Astrocyte of the cerebellum (primary cell): ENCODE data around the gene PKP4.

Source experiments
- DNase-seq: peaks from one replicate; pipeline ENCODE4 v3.0.0-alpha.2; 2011; ENCODE audit warnings: low read depth
- H3K4me3 ChIP-seq: 2 replicates; pipeline ENCODE4 v1.5.1; 2011; ENCODE audit warnings: mild to moderate bottlenecking, low read depth, low read length, moderate library complexity
- in situ Hi-C: cut with HindIII; loops from 2 replicates; pipeline ENCODE4 v1.10.0; 2017; ENCODE audit warnings: low sequenced_read_pairs
- TF ChIP-seq, protein P1 (sequence below): IDR thresholded peaks from 2 replicates; pipeline ENCODE4 v1.5.1; 2012; ENCODE audit warnings: low read length, low read depth, moderate library complexity, mild to moderate bottlenecking; ENCODE audit errors: missing control alignments

PKP4 gene

DNA sequence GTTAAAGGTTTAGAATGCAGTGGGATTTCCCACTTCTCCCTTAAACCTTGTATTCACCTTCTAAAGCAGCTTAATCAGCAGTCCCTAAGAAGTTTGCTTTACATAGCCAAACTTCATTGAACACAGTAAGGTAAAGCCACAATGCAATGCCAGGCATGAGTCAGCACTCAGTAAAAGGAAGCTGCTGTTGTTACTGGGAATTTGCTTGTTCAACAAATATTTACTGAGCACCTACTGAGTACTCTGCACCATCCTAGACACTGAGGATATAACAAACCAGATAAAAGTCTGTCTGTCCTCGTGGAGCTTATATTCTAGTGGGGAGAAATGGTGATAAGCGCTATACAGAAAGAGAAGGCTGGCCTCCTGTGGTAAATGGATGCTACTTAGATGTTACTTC is 162.7 kb downstream of the PKP4 start:
- peak; percentile 39 for DNase-seq
- TF ChIP-seq, protein P1, sequence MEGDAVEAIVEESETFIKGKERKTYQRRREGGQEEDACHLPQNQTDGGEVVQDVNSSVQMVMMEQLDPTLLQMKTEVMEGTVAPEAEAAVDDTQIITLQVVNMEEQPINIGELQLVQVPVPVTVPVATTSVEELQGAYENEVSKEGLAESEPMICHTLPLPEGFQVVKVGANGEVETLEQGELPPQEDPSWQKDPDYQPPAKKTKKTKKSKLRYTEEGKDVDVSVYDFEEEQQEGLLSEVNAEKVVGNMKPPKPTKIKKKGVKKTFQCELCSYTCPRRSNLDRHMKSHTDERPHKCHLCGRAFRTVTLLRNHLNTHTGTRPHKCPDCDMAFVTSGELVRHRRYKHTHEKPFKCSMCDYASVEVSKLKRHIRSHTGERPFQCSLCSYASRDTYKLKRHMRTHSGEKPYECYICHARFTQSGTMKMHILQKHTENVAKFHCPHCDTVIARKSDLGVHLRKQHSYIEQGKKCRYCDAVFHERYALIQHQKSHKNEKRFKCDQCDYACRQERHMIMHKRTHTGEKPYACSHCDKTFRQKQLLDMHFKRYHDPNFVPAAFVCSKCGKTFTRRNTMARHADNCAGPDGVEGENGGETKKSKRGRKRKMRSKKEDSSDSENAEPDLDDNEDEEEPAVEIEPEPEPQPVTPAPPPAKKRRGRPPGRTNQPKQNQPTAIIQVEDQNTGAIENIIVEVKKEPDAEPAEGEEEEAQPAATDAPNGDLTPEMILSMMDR: no peak
- no peak overlapping the region for H3K4me3 ChIP-seq
- in situ Hi-C loops: no loop called here

DNA sequence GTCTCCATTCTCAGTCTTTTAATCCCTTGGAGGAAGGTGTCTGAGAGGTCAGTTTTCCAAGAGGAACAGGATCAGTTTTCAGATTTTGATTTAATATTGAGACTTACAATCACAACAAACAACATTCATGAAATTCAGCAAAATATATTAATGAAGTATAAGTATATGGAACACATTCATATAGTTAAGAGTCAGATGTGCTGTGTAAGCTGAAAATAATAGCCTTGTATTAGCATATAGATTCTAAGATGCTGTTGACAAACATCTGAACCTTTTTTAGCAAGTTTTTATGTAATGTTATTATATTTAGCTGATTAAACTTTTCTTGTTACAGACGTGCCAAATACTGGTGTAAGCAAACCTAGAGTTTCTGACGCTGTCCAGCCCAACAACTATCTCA is 163.9 kb downstream of the PKP4 start:
- H3K4me3 ChIP-seq: no peak overlapping the region
- DNase-seq: no peak
- TF ChIP-seq, protein P1: no peak
- in situ Hi-C loops: no loop called here

DNA sequence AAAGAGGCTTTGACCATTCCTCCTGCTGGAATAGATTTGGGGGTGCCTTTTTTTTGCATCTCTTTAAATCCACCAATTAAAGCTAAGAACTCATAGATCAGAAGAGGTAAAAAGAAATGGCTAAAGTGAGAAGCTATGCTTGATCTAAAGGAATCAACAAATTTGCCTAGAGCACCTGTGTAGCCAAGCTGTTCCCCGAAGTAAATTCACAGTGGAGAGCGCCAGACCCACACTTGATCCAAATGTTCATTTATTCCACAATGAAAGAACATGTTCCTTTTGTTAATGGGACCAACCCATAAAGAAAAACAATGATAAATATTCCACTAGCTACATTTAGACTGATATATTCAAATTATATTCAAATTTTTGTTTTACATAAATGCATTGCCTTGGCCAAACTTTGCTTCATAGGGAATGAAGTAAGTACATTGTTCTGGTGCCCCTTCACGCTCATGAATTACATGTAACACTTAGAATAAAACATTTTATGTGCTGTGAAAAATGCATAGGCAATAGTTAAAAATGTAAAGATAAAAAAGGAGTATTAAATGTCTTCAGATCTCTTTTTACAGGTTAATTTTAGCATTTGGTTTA is 167.4 kb downstream of the PKP4 start:
- TF ChIP-seq, protein P1: no peak
- in situ Hi-C loops: no loop called here
- no peak for DNase-seq
- H3K4me3 ChIP-seq: no peak overlapping the region

DNA sequence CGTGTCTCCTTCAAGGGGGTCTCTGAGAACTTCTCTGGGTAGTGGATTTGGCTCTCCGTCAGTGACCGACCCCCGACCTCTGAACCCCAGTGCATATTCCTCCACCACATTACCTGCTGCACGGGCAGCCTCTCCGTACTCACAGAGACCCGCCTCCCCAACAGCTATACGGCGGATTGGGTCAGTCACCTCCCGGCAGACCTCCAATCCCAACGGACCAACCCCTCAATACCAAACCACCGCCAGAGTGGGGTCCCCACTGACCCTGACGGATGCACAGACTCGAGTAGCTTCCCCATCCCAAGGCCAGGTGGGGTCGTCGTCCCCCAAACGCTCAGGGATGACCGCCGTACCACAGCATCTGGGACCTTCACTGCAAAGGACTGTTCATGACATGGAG is 168.2 kb downstream of the PKP4 start:
- DNase-seq: no peak
- TF ChIP-seq, protein P1: no peak
- no peak overlapping the region for H3K4me3 ChIP-seq
- in situ Hi-C loops: no loop called here

DNA sequence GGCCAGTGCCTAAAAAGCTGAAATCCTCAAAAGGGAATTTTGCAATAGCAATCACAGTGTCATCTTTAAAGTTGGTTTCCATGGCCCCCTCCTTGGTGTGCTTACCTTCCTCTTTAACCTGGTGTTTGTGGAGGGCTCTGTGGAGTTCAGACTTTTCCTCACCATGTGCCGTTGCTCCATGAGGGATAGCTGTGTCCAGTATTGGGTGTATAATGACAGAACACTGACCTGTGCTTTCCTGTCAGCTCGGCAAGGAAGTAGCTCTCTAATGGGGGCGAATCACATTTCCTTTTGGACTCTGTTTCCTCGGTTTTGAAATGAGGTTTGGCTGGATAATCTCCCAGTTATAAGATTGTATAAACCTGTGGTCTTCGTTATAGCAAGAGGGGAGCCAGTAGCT is 172.4 kb downstream of the PKP4 start:
- TF ChIP-seq, protein P1: no peak
- H3K4me3 ChIP-seq: no peak overlapping the region
- DNase-seq: no peak
- in situ Hi-C loops: no loop called here

DNA sequence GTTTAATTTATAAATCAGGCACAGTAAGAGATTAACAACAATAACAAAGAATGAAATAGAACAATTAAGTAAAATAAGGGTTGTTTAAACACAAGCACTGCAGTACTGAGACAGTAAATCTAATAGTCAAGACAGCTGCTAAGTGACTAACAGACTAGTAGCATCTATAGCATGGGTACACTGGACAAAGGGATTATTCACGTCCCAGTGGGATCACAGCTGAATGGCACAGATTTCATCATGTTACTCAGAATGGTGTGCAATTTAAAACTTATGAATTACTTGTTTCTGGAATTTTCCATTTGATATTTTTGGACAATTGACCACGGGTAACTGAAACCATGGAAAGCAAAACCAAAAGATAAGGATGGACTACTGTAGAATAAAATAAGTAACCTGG is 176.5 kb downstream of the PKP4 start:
- DNase-seq: no peak
- no peak overlapping the region for H3K4me3 ChIP-seq
- in situ Hi-C loops: no loop called here
- TF ChIP-seq, protein P1: no peak

DNA sequence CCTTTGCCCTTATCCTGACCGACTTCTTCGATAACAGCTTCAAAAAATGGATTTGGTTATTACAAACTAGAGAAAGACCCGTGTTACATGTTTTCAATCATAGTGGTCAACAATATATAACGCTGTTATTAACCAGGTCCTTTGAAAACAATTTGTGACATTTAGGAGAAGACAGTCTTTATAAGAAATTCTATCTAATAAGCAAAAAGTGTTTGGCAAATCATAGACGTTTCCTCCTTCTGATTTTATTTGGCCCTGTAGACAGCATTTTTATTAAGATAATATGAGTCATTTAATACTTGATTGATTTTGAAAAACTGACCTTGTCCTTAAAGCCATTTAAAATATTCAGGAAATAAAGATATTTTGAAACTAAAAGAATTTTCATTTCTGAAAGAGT is 177.9 kb downstream of the PKP4 start:
- no peak overlapping the region for H3K4me3 ChIP-seq
- no peak for DNase-seq
- TF ChIP-seq, protein P1: no peak
- in situ Hi-C loops: no loop called here
